ENCODE data around the gene PHKB.
"Not testable (repeated sequence)": the region's sequence is repeated elsewhere in the genome, so short reads cannot be mapped to it uniquely, and the experiment has no call there.

PHKB gene

GRCh38 chr16:47469227-47469626, 8.1 kb downstream of the PHKB start:
- no peak for DNase-seq (ENCODE audit: low read depth in 3 of 3)

- no peak for DNase-seq (ENCODE audit: low read depth in 3 of 3)
Measured at GRCh38 chr16:47470211-47470610, 9.1 kb downstream of the PHKB start.

- no peak for DNase-seq (ENCODE audit: low read depth in 3 of 3)
Measured at GRCh38 chr16:47470810-47471209, 9.7 kb downstream of the PHKB start.

GRCh38 chr16:47473004-47473403, 11.9 kb downstream of the PHKB start:
- DNase-seq (ENCODE audit: low read depth in 3 of 3): not testable (repeated sequence)

GRCh38 chr16:47473792-47474191, 12.7 kb downstream of the PHKB start:
- no peak for DNase-seq (ENCODE audit: low read depth in 3 of 3)

- DNase-seq (ENCODE audit: low read depth in 3 of 3): no peak
Measured at GRCh38 chr16:47475786-47476185, 14.7 kb downstream of the PHKB start.

- DNase-seq (ENCODE audit: low read depth in 3 of 3): no peak
Measured at GRCh38 chr16:47476654-47477345, 15.7 kb downstream of the PHKB start.

GRCh38 chr16:47477679-47478078, 16.5 kb downstream of the PHKB start:
- DNase-seq (ENCODE audit: low read depth in 3 of 3): no peak

GRCh38 chr16:47480410-47480809, 19.3 kb downstream of the PHKB start:
- DNase-seq (ENCODE audit: low read depth in 3 of 3): no peak

- no peak for DNase-seq (ENCODE audit: low read depth in 3 of 3)
Measured at GRCh38 chr16:47481698-47482374, 20.7 kb downstream of the PHKB start.

- no peak for DNase-seq (ENCODE audit: low read depth in 3 of 3)
Measured at GRCh38 chr16:47483616-47484015, 22.5 kb downstream of the PHKB start.

- no peak for DNase-seq (ENCODE audit: low read depth in 3 of 3)
Measured at GRCh38 chr16:47486856-47487255, 25.7 kb downstream of the PHKB start.

GRCh38 chr16:47488051-47488450, 26.9 kb downstream of the PHKB start:
- DNase-seq (ENCODE audit: low read depth in 3 of 3): no peak

- DNase-seq (ENCODE audit: low read depth in 3 of 3): no peak
Measured at GRCh38 chr16:47490471-47490870, 29.3 kb downstream of the PHKB start.

GRCh38 chr16:47492036-47492427, 30.9 kb downstream of the PHKB start:
- DNase-seq (ENCODE audit: low read depth in 3 of 3): no peak

GRCh38 chr16:47492428-47493377, 31.6 kb downstream of the PHKB start:
- DNase-seq (ENCODE audit: low read depth in 3 of 3): peak in 1 of 3 experiments; percentile 7

GRCh38 chr16:47493381-47494337, 32.5 kb downstream of the PHKB start:
- no peak for DNase-seq (ENCODE audit: low read depth in 3 of 3)

- no peak for DNase-seq (ENCODE audit: low read depth in 3 of 3)
Measured at GRCh38 chr16:47499080-47499699, 38.1 kb downstream of the PHKB start.

- no peak for DNase-seq (ENCODE audit: low read depth in 3 of 3)
Measured at GRCh38 chr16:47499700-47500264, 38.7 kb downstream of the PHKB start.

GRCh38 chr16:47503936-47504335, 42.8 kb downstream of the PHKB start:
- no peak for DNase-seq (ENCODE audit: low read depth in 3 of 3)
